Measurements from ENCODE around the gene CCDC178. TPM values are rescaled to one million over a fixed set of nuclear protein-coding genes. Genes with fewer than 3 reads are reported as not detected.

The CCDC178 gene
- total RNA-seq, 1 donor from 2014 or later = not detected

GRCh38 chr18:33113416-33113815 is 327.1 kb downstream of the CCDC178 start:
- Histone ChIP-seq H3K27me3 (ENCODE audit: control insufficient read depth in 3 of 3, insufficient read depth in 3 of 3, low read length in 3 of 3) (no peaks in the 10 kb centered on the region), H3K27ac (ENCODE audit: low read depth, low read length) (no peak overlapping the region), H3K9me3 (ENCODE audit: control insufficient read depth in 3 of 3, low read length in 3 of 3) (no peaks in the 10 kb centered on the region), H3K4me3 (ENCODE audit: low read length in 3 of 3) (no peak overlapping the region), H3K9ac (ENCODE audit: low read depth in 1 of 3, low read length in 3 of 3) (no peak overlapping the region), H3K4me1 (ENCODE audit: control insufficient read depth in 3 of 3, insufficient read depth in 3 of 3, low read length in 3 of 3) (no peaks in the 10 kb centered on the region), H3K36me3 (ENCODE audit: control insufficient read depth in 3 of 3, insufficient read depth in 3 of 3, low read length in 3 of 3) (no peaks in the 10 kb centered on the region)

DNA sequence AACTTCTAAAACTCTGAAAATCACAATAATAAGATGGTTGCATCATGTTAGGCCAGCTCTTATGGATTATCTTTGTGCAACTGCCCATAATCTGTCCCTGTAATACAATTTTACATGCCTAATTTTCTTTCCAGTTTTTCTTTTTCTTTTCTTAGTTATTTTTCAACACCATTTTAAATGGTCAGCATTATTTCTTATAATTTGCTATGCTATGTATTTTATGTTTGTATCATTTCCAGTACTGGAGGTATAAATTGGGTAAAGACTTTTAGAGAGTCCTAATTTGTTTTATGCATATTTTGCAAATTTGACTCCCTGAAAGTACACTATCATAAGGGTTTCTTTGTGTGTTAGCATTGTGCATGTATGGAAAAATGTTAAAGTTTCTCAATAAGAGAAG is 333.0 kb downstream of the CCDC178 start:
- Histone ChIP-seq H3K4me3 (ENCODE audit: low read length in 3 of 3) (no peak overlapping the region), H3K9me3 (ENCODE audit: control insufficient read depth in 3 of 3, low read length in 3 of 3) (no peaks in the 10 kb centered on the region), H3K27ac (ENCODE audit: low read depth, low read length) (no peak overlapping the region), H3K27me3 (ENCODE audit: control insufficient read depth in 3 of 3, insufficient read depth in 3 of 3, low read length in 3 of 3) (no peaks in the 10 kb centered on the region), H3K36me3 (ENCODE audit: control insufficient read depth in 3 of 3, insufficient read depth in 3 of 3, low read length in 3 of 3) (no peaks in the 10 kb centered on the region), H3K4me1 (ENCODE audit: control insufficient read depth in 3 of 3, insufficient read depth in 3 of 3, low read length in 3 of 3) (no peaks in the 10 kb centered on the region), H3K9ac (ENCODE audit: low read depth in 1 of 3, low read length in 3 of 3) (no peak overlapping the region)

DNA sequence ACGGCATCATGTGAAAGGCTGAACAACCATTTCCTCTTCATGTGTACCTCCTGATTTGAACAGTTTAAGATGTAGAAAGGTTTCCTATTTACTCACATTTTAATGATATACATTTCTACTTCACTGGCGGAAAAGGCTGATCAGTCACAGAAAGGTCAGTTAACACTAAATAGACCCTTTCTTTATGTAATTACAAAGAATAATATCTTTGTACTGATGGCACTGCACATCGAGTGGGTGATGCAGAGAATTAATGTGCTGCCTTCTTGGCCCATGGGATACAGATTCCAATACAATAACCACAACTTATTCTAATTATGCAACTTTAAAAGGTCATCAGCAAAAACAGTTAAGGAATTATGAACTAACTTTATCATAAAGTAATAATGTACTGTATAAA is 339.2 kb downstream of the CCDC178 start:
- no peak overlapping the region for H3K9ac ChIP-seq (ENCODE audit: low read depth in 1 of 3, low read length in 3 of 3)
- no peak overlapping the region for H3K27ac ChIP-seq (ENCODE audit: low read depth, low read length)

GRCh38 chr18:33099626-33100025 is 340.9 kb downstream of the CCDC178 start:
- Histone ChIP-seq H3K27ac (ENCODE audit: low read depth, low read length) (no peak overlapping the region), H3K36me3 (ENCODE audit: control insufficient read depth in 3 of 3, insufficient read depth in 3 of 3, low read length in 3 of 3) (no peaks in the 10 kb centered on the region), H3K27me3 (ENCODE audit: control insufficient read depth in 3 of 3, insufficient read depth in 3 of 3, low read length in 3 of 3) (no peaks in the 10 kb centered on the region), H3K9me3 (ENCODE audit: control insufficient read depth in 3 of 3, low read length in 3 of 3) (no peaks in the 10 kb centered on the region), H3K9ac (ENCODE audit: low read depth in 1 of 3, low read length in 3 of 3) (no peak overlapping the region), H3K4me3 (ENCODE audit: low read length in 3 of 3) (no peak overlapping the region), H3K4me1 (ENCODE audit: control insufficient read depth in 3 of 3, insufficient read depth in 3 of 3, low read length in 3 of 3) (no peaks in the 10 kb centered on the region)

More for the DNA sequence above, 339.2 kb downstream of the CCDC178 start:
- Histone ChIP-seq H3K27me3 (ENCODE audit: control insufficient read depth in 3 of 3, insufficient read depth in 3 of 3, low read length in 3 of 3) (no peaks in the 10 kb centered on the region), H3K36me3 (ENCODE audit: control insufficient read depth in 3 of 3, insufficient read depth in 3 of 3, low read length in 3 of 3) (no peaks in the 10 kb centered on the region), H3K9me3 (ENCODE audit: control insufficient read depth in 3 of 3, low read length in 3 of 3) (no peaks in the 10 kb centered on the region), H3K4me1 (ENCODE audit: control insufficient read depth in 3 of 3, insufficient read depth in 3 of 3, low read length in 3 of 3) (no peaks in the 10 kb centered on the region), H3K4me3 (ENCODE audit: low read length in 3 of 3) (no peak overlapping the region)

- no peak overlapping the region for H3K27ac ChIP-seq (ENCODE audit: low read depth, low read length)
- H3K27me3 ChIP-seq (ENCODE audit: control insufficient read depth in 3 of 3, insufficient read depth in 3 of 3, low read length in 3 of 3) = no peaks in the 10 kb centered on the region
- H3K9me3 ChIP-seq (ENCODE audit: control insufficient read depth in 3 of 3, low read length in 3 of 3) = no peaks in the 10 kb centered on the region
- H3K4me3 ChIP-seq (ENCODE audit: low read length in 3 of 3) = no peak overlapping the region
- H3K4me1 ChIP-seq (ENCODE audit: control insufficient read depth in 3 of 3, insufficient read depth in 3 of 3, low read length in 3 of 3) = no peaks in the 10 kb centered on the region
- no peaks in the 10 kb centered on the region for H3K36me3 ChIP-seq (ENCODE audit: control insufficient read depth in 3 of 3, insufficient read depth in 3 of 3, low read length in 3 of 3)
- H3K9ac ChIP-seq (ENCODE audit: low read depth in 1 of 3, low read length in 3 of 3) = no peak overlapping the region
Observed at GRCh38 chr18:33097126-33097525, 343.4 kb downstream of the CCDC178 start.

DNA sequence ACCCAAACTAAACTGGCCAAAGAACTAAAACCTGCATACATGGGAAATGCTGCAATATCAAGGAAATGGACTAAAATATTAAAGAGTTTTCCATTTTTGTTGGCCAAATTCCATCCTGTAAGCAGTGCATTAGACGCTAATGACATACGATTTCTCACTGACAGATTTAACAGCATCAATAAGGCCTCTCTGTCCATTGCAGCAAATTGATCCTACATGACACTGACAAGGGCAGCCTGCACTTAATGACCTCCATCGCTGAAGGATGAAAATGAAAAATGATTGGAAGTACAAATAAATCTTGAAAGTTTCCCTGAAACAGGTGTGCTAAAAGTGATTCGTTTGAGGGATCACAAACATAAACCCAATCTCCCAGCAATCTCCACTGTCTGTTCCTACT is 350.1 kb downstream of the CCDC178 start:
- Histone ChIP-seq H3K27ac (ENCODE audit: low read depth, low read length) (no peak overlapping the region), H3K9me3 (ENCODE audit: control insufficient read depth in 3 of 3, low read length in 3 of 3) (no peaks in the 10 kb centered on the region), H3K36me3 (ENCODE audit: control insufficient read depth in 3 of 3, insufficient read depth in 3 of 3, low read length in 3 of 3) (no peaks in the 10 kb centered on the region), H3K27me3 (ENCODE audit: control insufficient read depth in 3 of 3, insufficient read depth in 3 of 3, low read length in 3 of 3) (no peaks in the 10 kb centered on the region), H3K4me3 (ENCODE audit: low read length in 3 of 3) (no peak overlapping the region), H3K4me1 (ENCODE audit: control insufficient read depth in 3 of 3, insufficient read depth in 3 of 3, low read length in 3 of 3) (no peaks in the 10 kb centered on the region), H3K9ac (ENCODE audit: low read depth in 1 of 3, low read length in 3 of 3) (no peak overlapping the region)

GRCh38 chr18:33076601-33077000 is 363.9 kb downstream of the CCDC178 start:
- H3K4me3 ChIP-seq (ENCODE audit: low read length in 3 of 3) = no peak overlapping the region
- H3K9ac ChIP-seq (ENCODE audit: low read depth in 1 of 3, low read length in 3 of 3) = no peak overlapping the region
- peaks cover 0 to 3% (median 0%) of the 10 kb centered on the region in 3 donors for H3K9me3 ChIP-seq (ENCODE audit: control insufficient read depth in 3 of 3, low read length in 3 of 3)
- H3K36me3 ChIP-seq (ENCODE audit: control insufficient read depth in 3 of 3, insufficient read depth in 3 of 3, low read length in 3 of 3) = no peaks in the 10 kb centered on the region
- no peaks in the 10 kb centered on the region for H3K4me1 ChIP-seq (ENCODE audit: control insufficient read depth in 3 of 3, insufficient read depth in 3 of 3, low read length in 3 of 3)
- no peaks in the 10 kb centered on the region for H3K27me3 ChIP-seq (ENCODE audit: control insufficient read depth in 3 of 3, insufficient read depth in 3 of 3, low read length in 3 of 3)
- no peak overlapping the region for H3K27ac ChIP-seq (ENCODE audit: low read depth, low read length)

DNA sequence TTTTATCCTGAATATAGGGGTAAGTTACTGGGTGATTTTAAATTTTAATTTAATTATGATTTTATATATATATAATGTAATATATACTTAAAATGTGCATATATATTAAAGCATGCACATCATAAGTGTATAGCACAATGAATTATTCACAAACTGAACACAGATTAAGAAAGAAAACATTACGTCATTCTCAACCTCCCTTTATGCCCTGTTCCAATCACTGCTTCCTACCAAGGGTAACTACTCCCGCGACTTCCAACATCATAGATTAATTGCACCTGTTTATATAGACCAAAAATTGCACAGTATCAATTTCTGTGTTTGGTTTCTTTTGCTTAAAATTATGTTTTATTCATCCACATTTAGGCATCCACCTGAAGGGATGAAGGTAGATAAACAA is 366.4 kb downstream of the CCDC178 start:
- H3K27ac ChIP-seq (ENCODE audit: low read depth, low read length) = no peak overlapping the region
- H3K4me3 ChIP-seq (ENCODE audit: low read length in 3 of 3) = no peak overlapping the region
- no peaks in the 10 kb centered on the region for H3K4me1 ChIP-seq (ENCODE audit: control insufficient read depth in 3 of 3, insufficient read depth in 3 of 3, low read length in 3 of 3)
- no peaks in the 10 kb centered on the region for H3K36me3 ChIP-seq (ENCODE audit: control insufficient read depth in 3 of 3, insufficient read depth in 3 of 3, low read length in 3 of 3)
- H3K9me3 ChIP-seq (ENCODE audit: control insufficient read depth in 3 of 3, low read length in 3 of 3) = peaks cover 0 to 3% (median 0%) of the 10 kb centered on the region in 3 donors
- H3K27me3 ChIP-seq (ENCODE audit: control insufficient read depth in 3 of 3, insufficient read depth in 3 of 3, low read length in 3 of 3) = no peaks in the 10 kb centered on the region
- no peak overlapping the region for H3K9ac ChIP-seq (ENCODE audit: low read depth in 1 of 3, low read length in 3 of 3)

DNA sequence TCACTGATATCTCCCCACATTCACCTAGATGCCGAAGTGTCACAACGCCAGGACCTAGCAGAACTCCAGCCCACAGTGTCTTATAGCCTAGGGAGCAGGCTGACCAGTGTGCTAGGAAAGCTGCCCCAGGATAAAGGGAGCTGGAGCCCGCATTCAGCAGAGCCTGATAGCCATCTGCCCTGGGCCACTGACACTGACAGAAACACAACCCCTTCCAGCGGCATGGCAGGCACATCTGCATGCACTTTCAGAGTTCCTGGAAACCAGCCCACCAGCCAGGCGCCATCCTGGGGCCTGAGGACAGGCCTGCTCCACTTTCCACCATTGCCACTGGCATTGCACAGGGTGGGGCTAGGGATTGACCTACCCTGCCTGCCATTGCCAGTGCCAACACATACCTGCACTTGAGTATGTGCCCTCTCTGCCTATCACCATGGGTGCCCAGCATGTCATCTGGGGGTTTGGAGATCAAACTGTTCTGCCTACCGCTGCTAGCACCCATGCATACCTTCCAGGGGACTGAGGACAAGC is 377.6 kb downstream of the CCDC178 start:
- H3K27ac ChIP-seq (ENCODE audit: low read depth, low read length) = no peak overlapping the region
- H3K4me1 ChIP-seq (ENCODE audit: control insufficient read depth in 3 of 3, insufficient read depth in 3 of 3, low read length in 3 of 3) = no peaks in the 10 kb centered on the region
- no peaks in the 10 kb centered on the region for H3K27me3 ChIP-seq (ENCODE audit: control insufficient read depth in 3 of 3, insufficient read depth in 3 of 3, low read length in 3 of 3)
- no peak overlapping the region for H3K4me3 ChIP-seq (ENCODE audit: low read length in 3 of 3)
- no peak overlapping the region for H3K9ac ChIP-seq (ENCODE audit: low read depth in 1 of 3, low read length in 3 of 3)
- H3K9me3 ChIP-seq (ENCODE audit: control insufficient read depth in 3 of 3, low read length in 3 of 3) = peaks cover 0 to 3% (median 0%) of the 10 kb centered on the region in 3 donors
- no peaks in the 10 kb centered on the region for H3K36me3 ChIP-seq (ENCODE audit: control insufficient read depth in 3 of 3, insufficient read depth in 3 of 3, low read length in 3 of 3)

DNA sequence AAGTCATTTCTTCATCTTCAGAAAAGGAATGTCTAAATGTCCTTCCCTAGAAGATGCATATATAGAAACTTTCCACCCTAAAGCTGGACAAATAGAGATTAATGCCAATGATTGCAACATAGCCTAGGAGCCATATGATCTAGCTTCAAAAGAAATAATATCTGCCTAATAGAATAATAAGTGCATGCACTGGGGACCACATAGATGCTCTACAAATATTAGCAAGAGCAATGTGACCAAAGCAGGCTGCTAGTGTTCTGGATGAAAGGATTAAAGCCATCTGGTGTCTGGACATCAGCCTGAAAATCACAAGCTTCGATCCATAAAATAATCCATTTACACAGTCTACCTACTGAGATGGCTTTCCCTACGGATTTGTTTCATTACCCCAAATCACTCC is 387.6 kb downstream of the CCDC178 start:
- H3K9me3 ChIP-seq (ENCODE audit: control insufficient read depth in 3 of 3, low read length in 3 of 3) = no peaks in the 10 kb centered on the region
- H3K27ac ChIP-seq (ENCODE audit: low read depth, low read length) = no peak overlapping the region
- H3K4me3 ChIP-seq (ENCODE audit: low read length in 3 of 3) = no peak overlapping the region
- no peaks in the 10 kb centered on the region for H3K27me3 ChIP-seq (ENCODE audit: control insufficient read depth in 3 of 3, insufficient read depth in 3 of 3, low read length in 3 of 3)
- no peak overlapping the region for H3K9ac ChIP-seq (ENCODE audit: low read depth in 1 of 3, low read length in 3 of 3)
- H3K36me3 ChIP-seq (ENCODE audit: control insufficient read depth in 3 of 3, insufficient read depth in 3 of 3, low read length in 3 of 3) = no peaks in the 10 kb centered on the region
- H3K4me1 ChIP-seq (ENCODE audit: control insufficient read depth in 3 of 3, insufficient read depth in 3 of 3, low read length in 3 of 3) = no peaks in the 10 kb centered on the region

- H3K9ac ChIP-seq (ENCODE audit: low read depth in 1 of 3, low read length in 3 of 3) = no peak overlapping the region
- H3K4me3 ChIP-seq (ENCODE audit: low read length in 3 of 3) = no peak overlapping the region
- H3K9me3 ChIP-seq (ENCODE audit: control insufficient read depth in 3 of 3, low read length in 3 of 3) = no peaks in the 10 kb centered on the region
- no peaks in the 10 kb centered on the region for H3K4me1 ChIP-seq (ENCODE audit: control insufficient read depth in 3 of 3, insufficient read depth in 3 of 3, low read length in 3 of 3)
- H3K27ac ChIP-seq (ENCODE audit: low read depth, low read length) = no peak overlapping the region
- H3K27me3 ChIP-seq (ENCODE audit: control insufficient read depth in 3 of 3, insufficient read depth in 3 of 3, low read length in 3 of 3) = no peaks in the 10 kb centered on the region
- no peaks in the 10 kb centered on the region for H3K36me3 ChIP-seq (ENCODE audit: control insufficient read depth in 3 of 3, insufficient read depth in 3 of 3, low read length in 3 of 3)
Observed at GRCh38 chr18:33051407-33051806, 389.1 kb downstream of the CCDC178 start.
